ENCODE results near the gene DHODH.

The DHODH gene

DNA sequence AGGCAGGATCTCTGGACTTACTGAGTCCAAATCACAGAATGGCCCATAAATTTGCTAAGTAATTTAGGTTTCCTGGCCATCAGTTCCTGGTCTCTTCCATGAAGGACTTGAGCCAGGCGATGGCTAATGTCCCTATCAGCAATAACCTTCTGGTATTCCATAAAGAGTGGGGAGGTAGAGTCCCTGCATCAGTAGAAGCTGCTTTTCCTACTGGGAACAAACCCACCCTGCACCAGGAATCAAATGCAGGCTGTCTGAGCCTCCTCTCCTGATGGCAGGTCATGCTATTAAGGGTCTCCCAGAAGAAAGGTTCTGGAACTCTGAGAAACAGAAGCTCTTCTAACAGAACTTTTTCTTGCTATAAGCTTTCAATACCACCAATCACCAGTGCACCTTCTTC is 53.0 kb downstream of the DHODH start:
- POLR2A ChIA-PET: no interaction called here
- H3K4me3 ChIP-seq (ENCODE audit: low read depth, low read length): no peak overlapping the region
- no peaks in the 10 kb centered on the region for H3K4me1 ChIP-seq (ENCODE audit: control insufficient read depth, insufficient read depth, low read length)
- H3K9me3 ChIP-seq (ENCODE audit: control insufficient read depth, insufficient read depth, low read depth, low read length): no peaks in the 10 kb centered on the region
- no peaks in the 10 kb centered on the region for H3K36me3 ChIP-seq (ENCODE audit: control insufficient read depth in 2 of 2, insufficient read depth in 1 of 2, low read length in 2 of 2)
- no peak overlapping the region for H3K27ac ChIP-seq (ENCODE audit: extremely low read depth, low read depth, low read length)
- CTCF ChIA-PET: interaction anchor here (0.5 kb wide), 2 partner anchors 452 to 496 kb away, joined by 3 to 5 read pairs; no protein-coding TSS in a partner anchor
- TF ChIP-seq, protein P1, sequence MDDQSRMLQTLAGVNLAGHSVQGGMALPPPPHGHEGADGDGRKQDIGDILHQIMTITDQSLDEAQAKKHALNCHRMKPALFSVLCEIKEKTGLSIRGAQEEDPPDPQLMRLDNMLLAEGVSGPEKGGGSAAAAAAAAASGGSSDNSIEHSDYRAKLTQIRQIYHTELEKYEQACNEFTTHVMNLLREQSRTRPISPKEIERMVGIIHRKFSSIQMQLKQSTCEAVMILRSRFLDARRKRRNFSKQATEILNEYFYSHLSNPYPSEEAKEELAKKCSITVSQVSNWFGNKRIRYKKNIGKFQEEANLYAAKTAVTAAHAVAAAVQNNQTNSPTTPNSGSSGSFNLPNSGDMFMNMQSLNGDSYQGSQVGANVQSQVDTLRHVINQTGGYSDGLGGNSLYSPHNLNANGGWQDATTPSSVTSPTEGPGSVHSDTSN (CRISPR knock-in tag; IDR thresholded peaks at IDR 0.05): no peak
- TF ChIP-seq, protein P2, sequence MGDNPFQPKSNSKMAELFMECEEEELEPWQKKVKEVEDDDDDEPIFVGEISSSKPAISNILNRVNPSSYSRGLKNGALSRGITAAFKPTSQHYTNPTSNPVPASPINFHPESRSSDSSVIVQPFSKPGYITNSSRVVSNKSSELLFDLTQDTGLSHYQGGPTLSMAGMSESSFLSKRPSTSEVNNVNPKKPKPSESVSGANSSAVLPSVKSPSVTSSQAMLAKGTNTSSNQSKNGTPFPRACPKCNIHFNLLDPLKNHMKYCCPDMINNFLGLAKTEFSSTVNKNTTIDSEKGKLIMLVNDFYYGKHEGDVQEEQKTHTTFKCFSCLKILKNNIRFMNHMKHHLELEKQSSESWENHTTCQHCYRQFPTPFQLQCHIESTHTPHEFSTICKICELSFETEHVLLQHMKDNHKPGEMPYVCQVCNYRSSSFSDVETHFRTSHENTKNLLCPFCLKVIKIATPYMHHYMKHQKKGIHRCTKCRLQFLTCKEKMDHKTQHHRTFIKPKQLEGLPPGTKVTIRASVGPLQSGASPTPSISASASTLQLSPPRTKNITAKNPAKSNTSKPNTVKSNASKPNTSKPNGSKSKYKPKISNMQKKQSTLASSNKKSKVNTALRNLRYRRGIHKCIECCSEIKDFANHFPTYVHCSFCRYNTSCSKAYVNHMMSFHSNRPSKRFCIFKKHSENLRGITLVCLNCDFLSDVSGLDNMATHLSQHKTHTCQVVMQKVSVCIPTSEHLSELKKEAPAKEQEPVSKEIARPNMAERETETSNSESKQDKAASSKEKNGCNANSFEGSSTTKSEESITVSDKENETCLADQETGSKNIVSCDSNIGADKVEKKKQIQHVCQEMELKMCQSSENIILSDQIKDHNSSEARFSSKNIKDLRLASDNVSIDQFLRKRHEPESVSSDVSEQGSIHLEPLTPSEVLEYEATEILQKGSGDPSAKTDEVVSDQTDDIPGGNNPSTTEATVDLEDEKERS (tag by site-specific recombination; IDR thresholded peaks at IDR 0.05): no peak
- TF ChIP-seq ZNF707 (tag by site-specific recombination; IDR thresholded peaks at IDR 0.05) (no peak), ZNF521 (tag by site-specific recombination; IDR thresholded peaks at IDR 0.05) (no peak), ZNF549 (tag by site-specific recombination; IDR thresholded peaks at IDR 0.05) (no peak), ZNF169 (tag by site-specific recombination; IDR thresholded peaks at IDR 0.05) (no peak), ZBTB48 (tag by site-specific recombination; IDR thresholded peaks at IDR 0.05) (no peak), ZNF16 (tag by site-specific recombination; IDR thresholded peaks at IDR 0.05; ENCODE audit: low read depth) (no peak), ZNF19 (tag by site-specific recombination; IDR thresholded peaks at IDR 0.05; ENCODE audit: low read depth) (no peak), ZNF202 (tag by site-specific recombination; IDR thresholded peaks at IDR 0.05; ENCODE audit: borderline replicate concordance) (no peak), ZNF510 (tag by site-specific recombination; IDR thresholded peaks at IDR 0.05; ENCODE audit: insufficient replicate concordance) (no peak), ZNF221 (tag by site-specific recombination; IDR thresholded peaks at IDR 0.05; ENCODE audit: borderline replicate concordance) (no peak), SCRT1 (tag by site-specific recombination; IDR thresholded peaks at IDR 0.05; ENCODE audit: borderline replicate concordance) (no peak), ZSCAN23 (tag by site-specific recombination; IDR thresholded peaks at IDR 0.05) (no peak), ZNF747 (tag by site-specific recombination; IDR thresholded peaks at IDR 0.05) (no peak), ZNF140 (tag by site-specific recombination; IDR thresholded peaks at IDR 0.05) (no peak), RBAK (tag by site-specific recombination; IDR thresholded peaks at IDR 0.05) (no peak)
- TF ChIP-seq, protein P3, sequence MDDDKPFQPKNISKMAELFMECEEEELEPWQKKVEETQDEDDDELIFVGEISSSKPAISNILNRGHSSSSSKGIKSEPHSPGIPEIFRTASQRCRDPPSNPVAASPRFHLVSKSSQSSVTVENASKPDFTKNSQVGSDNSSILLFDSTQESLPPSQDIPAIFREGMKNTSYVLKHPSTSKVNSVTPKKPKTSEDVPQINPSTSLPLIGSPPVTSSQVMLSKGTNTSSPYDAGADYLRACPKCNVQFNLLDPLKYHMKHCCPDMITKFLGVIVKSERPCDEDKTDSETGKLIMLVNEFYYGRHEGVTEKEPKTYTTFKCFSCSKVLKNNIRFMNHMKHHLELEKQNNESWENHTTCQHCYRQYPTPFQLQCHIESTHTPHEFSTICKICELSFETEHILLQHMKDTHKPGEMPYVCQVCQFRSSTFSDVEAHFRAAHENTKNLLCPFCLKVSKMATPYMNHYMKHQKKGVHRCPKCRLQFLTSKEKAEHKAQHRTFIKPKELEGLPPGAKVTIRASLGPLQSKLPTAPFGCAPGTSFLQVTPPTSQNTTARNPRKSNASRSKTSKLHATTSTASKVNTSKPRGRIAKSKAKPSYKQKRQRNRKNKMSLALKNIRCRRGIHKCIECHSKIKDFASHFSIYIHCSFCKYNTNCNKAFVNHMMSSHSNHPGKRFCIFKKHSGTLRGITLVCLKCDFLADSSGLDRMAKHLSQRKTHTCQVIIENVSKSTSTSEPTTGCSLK (tag by site-specific recombination; IDR thresholded peaks at IDR 0.05): no peak
- TF ChIP-seq, protein P4, sequence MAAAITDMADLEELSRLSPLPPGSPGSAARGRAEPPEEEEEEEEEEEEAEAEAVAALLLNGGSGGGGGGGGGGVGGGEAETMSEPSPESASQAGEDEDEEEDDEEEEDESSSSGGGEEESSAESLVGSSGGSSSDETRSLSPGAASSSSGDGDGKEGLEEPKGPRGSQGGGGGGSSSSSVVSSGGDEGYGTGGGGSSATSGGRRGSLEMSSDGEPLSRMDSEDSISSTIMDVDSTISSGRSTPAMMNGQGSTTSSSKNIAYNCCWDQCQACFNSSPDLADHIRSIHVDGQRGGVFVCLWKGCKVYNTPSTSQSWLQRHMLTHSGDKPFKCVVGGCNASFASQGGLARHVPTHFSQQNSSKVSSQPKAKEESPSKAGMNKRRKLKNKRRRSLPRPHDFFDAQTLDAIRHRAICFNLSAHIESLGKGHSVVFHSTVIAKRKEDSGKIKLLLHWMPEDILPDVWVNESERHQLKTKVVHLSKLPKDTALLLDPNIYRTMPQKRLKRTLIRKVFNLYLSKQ (tag by site-specific recombination; IDR thresholded peaks at IDR 0.05; ENCODE audit: borderline replicate concordance): no peak
- TF ChIP-seq, protein P5, sequence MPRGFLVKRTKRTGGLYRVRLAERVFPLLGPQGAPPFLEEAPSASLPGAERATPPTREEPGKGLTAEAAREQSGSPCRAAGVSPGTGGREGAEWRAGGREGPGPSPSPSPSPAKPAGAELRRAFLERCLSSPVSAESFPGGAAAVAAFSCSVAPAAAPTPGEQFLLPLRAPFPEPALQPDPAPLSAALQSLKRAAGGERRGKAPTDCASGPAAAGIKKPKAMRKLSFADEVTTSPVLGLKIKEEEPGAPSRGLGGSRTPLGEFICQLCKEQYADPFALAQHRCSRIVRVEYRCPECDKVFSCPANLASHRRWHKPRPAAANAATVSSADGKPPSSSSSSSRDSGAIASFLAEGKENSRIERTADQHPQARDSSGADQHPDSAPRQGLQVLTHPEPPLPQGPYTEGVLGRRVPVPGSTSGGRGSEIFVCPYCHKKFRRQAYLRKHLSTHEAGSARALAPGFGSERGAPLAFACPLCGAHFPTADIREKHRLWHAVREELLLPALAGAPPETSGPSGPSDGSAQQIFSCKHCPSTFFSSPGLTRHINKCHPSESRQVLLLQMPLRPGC (tag by site-specific recombination; IDR thresholded peaks at IDR 0.05): no peak
